Measurements from ENCODE around the gene ABCA2. TPM values are rescaled to one million over a fixed set of nuclear protein-coding genes. Genes with fewer than 3 reads are reported as not detected.

ABCA2 gene
- polyA plus RNA-seq, 1 donor (not counting 4 experiments of a cell fraction or from before 2014, with no cell fraction given), result 1.3 TPM

GRCh38 chr9:136991993-136992818 is 35.8 kb downstream of the ABCA2 start, which contains the start of gene PAXX:
Gene PAXX, plus strand, starts transcription at chr9:136992422. Its CDS starts 22 bp downstream, at chr9:136992444.
- H3K27me3 ChIP-seq (ENCODE audit: control insufficient read depth, extremely low read depth, insufficient read depth, low read length), result no peaks in the 10 kb centered on the region
- DNase-seq (ENCODE audit: low read depth, low spot score) (peak; percentile 54), FAIRE-seq (no peak)
- dilution Hi-C loops (cut with MboI; ENCODE audit: extremely low pct_ligation_motif_present, low sequenced_read_pairs), result no loop called here
- no peaks in the 10 kb centered on the region for H3K9me1 ChIP-seq (ENCODE audit: control insufficient read depth, extremely low read depth, insufficient read depth, low read length)
- TF ChIP-seq CTCF (optimal IDR thresholded peaks at IDR 0.05 in 1 of 3, IDR thresholded peaks at IDR 0.05 in 1 of 3, conservative IDR thresholded peaks at IDR 0.05 in 1 of 3; ENCODE audit: extremely low read depth in 1 of 3, insufficient read depth in 2 of 3, low read length in 3 of 3) (no peak), EZH2 (IDR thresholded peaks at IDR 0.05; ENCODE audit: low read length) (no peak)
- no peaks in the 10 kb centered on the region for H3K79me2 ChIP-seq (ENCODE audit: control insufficient read depth, insufficient read depth, low read length)
- no peaks in the 10 kb centered on the region for H3K9me3 ChIP-seq (ENCODE audit: control insufficient read depth, low read depth, low read length)
- peaks cover 0 to 10% of the 10 kb centered on the region in 2 experiments for H3K36me3 ChIP-seq (ENCODE audit: control insufficient read depth in 2 of 2, extremely low read depth in 1 of 2, insufficient read depth in 2 of 2, low read length in 2 of 2)
- peak within 1 kb of the TSS; percentile 51 for H3K9ac ChIP-seq (ENCODE audit: control insufficient read depth, extremely low read depth, insufficient read depth, low read length)
- peak within 1 kb of the TSS; percentile 68 for H2AFZ ChIP-seq (ENCODE audit: control insufficient read depth, low read length)
- H3K4me1 ChIP-seq (ENCODE audit: control insufficient read depth, extremely low read depth, insufficient read depth, low read length), result peaks cover 42% of the 10 kb centered on the region
- peak within 1 kb of the TSS; percentile 64 to 76 (median 74) for H3K4me3 ChIP-seq (ENCODE audit: control insufficient read depth in 2 of 3, extremely low read depth in 1 of 3, insufficient read depth in 2 of 3, low read depth in 1 of 3, low read length in 3 of 3)
- H3K27ac ChIP-seq (ENCODE audit: control insufficient read depth, insufficient read depth, low read length), result peak within 1 kb of the TSS; percentile 31
- H3K4me2 ChIP-seq (ENCODE audit: control insufficient read depth, extremely low read depth, insufficient read depth, low read depth, low read length), result peak within 1 kb of the TSS; percentile 93
- H4K20me1 ChIP-seq (ENCODE audit: control insufficient read depth, extremely low read depth, insufficient read depth, low read length), result peaks cover 3% of the 10 kb centered on the region

GRCh38 chr9:136990242-136990911 is 37.7 kb downstream of the ABCA2 start:
- no peak overlapping the region for H3K4me2 ChIP-seq (ENCODE audit: control insufficient read depth, extremely low read depth, insufficient read depth, low read depth, low read length)
- FAIRE-seq (no peak), DNase-seq (ENCODE audit: low read depth, low spot score) (no peak)
- H3K9ac ChIP-seq (ENCODE audit: control insufficient read depth, extremely low read depth, insufficient read depth, low read length), result no peak overlapping the region
- peaks cover 3% of the 10 kb centered on the region for H4K20me1 ChIP-seq (ENCODE audit: control insufficient read depth, extremely low read depth, insufficient read depth, low read length)
- TF ChIP-seq EZH2 (IDR thresholded peaks at IDR 0.05; ENCODE audit: low read length) (no peak), CTCF (optimal IDR thresholded peaks at IDR 0.05 in 1 of 3, IDR thresholded peaks at IDR 0.05 in 1 of 3, conservative IDR thresholded peaks at IDR 0.05 in 1 of 3; ENCODE audit: extremely low read depth in 1 of 3, insufficient read depth in 2 of 3, low read length in 3 of 3) (no peak)
- no peak overlapping the region for H3K4me3 ChIP-seq (ENCODE audit: control insufficient read depth in 2 of 3, extremely low read depth in 1 of 3, insufficient read depth in 2 of 3, low read depth in 1 of 3, low read length in 3 of 3)
- no peaks in the 10 kb centered on the region for H3K9me3 ChIP-seq (ENCODE audit: control insufficient read depth, low read depth, low read length)
- peaks cover 25% of the 10 kb centered on the region for H3K4me1 ChIP-seq (ENCODE audit: control insufficient read depth, extremely low read depth, insufficient read depth, low read length)
- peaks cover 8% of the 10 kb centered on the region for H3K27me3 ChIP-seq (ENCODE audit: control insufficient read depth, extremely low read depth, insufficient read depth, low read length)
- H2AFZ ChIP-seq (ENCODE audit: control insufficient read depth, low read length), result no peak overlapping the region
- H3K36me3 ChIP-seq (ENCODE audit: control insufficient read depth in 2 of 2, extremely low read depth in 1 of 2, insufficient read depth in 2 of 2, low read length in 2 of 2), result peaks cover 0 to 10% of the 10 kb centered on the region in 2 experiments
- dilution Hi-C loops (cut with MboI; ENCODE audit: extremely low pct_ligation_motif_present, low sequenced_read_pairs), result no loop called here
- no peak overlapping the region for H3K27ac ChIP-seq (ENCODE audit: control insufficient read depth, insufficient read depth, low read length)
- H3K9me1 ChIP-seq (ENCODE audit: control insufficient read depth, extremely low read depth, insufficient read depth, low read length), result no peaks in the 10 kb centered on the region
- H3K79me2 ChIP-seq (ENCODE audit: control insufficient read depth, insufficient read depth, low read length), result no peaks in the 10 kb centered on the region

All from keratinocyte (primary cell).